Subcutaneous adipose tissue (tissue), 4 donors: ENCODE measurements around the gene OGFR. TPM values are rescaled to one million over a fixed set of nuclear protein-coding genes. Genes with fewer than 3 reads are reported as not detected.

ENCODE experiments used
- total RNA-seq, 4 donors: library from RNA; depleted of rRNA; stranded (reverse); fragments of >200 nt; gene quantifications; one replicate each; pipeline ENCODE4 v1.1.0, GENCODE V29; 2016
- TF ChIP-seq, protein P1 (sequence below): fragments of 450-650 bp; IDR thresholded peaks from one replicate; pipeline ENCODE4 v1.5.1; 2016; ENCODE audit warnings: low read depth, mild to moderate bottlenecking, control low read depth, antibody characterized with exemption, moderate library complexity

Gene OGFR
- total RNA-seq, 4 donors from 2014 or later = 17.4 to 67.1 (median 44.4) TPM

DNA sequence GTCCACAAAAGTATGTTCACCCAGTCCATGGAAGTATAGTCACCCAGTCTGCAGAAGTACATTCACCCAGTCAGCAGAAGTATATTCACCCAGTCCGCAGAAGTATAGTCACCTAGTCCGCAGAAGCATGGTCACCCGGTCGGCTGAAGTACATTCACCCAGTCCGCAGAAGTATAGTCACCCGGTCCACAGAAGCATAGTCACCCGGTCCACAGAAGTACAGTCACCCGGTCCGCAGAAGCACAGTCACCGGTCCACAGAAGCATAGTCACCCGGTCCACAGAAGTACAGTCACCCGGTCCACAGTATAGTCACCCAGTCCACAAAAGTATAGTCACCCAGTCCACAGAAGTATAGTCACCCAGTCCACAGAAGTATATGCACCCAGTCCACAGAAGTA lies 48.2 kb downstream of the OGFR start:
- TF ChIP-seq, protein P1, sequence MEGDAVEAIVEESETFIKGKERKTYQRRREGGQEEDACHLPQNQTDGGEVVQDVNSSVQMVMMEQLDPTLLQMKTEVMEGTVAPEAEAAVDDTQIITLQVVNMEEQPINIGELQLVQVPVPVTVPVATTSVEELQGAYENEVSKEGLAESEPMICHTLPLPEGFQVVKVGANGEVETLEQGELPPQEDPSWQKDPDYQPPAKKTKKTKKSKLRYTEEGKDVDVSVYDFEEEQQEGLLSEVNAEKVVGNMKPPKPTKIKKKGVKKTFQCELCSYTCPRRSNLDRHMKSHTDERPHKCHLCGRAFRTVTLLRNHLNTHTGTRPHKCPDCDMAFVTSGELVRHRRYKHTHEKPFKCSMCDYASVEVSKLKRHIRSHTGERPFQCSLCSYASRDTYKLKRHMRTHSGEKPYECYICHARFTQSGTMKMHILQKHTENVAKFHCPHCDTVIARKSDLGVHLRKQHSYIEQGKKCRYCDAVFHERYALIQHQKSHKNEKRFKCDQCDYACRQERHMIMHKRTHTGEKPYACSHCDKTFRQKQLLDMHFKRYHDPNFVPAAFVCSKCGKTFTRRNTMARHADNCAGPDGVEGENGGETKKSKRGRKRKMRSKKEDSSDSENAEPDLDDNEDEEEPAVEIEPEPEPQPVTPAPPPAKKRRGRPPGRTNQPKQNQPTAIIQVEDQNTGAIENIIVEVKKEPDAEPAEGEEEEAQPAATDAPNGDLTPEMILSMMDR = no peak

DNA sequence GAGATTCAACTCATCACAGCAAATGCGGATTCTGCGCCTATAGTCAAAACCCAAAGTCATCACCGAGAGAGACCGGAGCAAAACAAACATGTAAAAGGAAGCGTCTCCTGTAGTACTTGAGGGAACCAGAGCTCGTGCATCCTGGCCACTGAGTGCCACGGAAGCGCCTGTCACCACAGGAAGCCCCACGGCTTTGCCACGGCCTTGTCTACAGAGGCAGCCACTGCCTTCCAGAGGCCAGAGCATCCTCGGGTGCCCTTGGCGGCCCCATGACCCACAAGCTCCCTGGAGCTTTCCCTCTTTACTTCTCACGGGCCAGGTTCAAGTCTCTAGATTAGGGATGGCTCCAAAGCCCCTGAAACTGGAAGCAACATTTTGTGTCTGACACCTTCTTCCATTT lies 49.5 kb downstream of the OGFR start:
- TF ChIP-seq, protein P1 = no peak

DNA sequence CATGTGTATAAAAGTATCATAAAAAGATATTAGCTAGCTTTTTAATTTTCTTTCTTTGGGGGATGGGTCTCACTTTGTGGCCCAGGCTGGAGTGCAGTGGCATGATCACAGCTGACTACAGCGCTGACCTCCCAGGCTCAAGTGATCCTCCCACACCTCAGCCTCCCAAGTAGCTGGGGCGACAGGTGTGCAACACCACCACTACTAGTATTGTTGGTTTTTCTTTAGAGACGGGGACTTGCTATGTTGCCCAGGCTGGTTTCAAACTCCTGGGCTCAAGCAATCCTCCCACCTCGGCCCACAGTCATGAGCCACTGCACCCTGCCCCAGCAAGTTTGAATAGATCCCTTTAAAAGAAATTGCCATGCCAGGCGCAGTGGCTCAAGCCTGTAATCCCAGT lies 50.5 kb downstream of the OGFR start:
- TF ChIP-seq, protein P1 = no peak

DNA sequence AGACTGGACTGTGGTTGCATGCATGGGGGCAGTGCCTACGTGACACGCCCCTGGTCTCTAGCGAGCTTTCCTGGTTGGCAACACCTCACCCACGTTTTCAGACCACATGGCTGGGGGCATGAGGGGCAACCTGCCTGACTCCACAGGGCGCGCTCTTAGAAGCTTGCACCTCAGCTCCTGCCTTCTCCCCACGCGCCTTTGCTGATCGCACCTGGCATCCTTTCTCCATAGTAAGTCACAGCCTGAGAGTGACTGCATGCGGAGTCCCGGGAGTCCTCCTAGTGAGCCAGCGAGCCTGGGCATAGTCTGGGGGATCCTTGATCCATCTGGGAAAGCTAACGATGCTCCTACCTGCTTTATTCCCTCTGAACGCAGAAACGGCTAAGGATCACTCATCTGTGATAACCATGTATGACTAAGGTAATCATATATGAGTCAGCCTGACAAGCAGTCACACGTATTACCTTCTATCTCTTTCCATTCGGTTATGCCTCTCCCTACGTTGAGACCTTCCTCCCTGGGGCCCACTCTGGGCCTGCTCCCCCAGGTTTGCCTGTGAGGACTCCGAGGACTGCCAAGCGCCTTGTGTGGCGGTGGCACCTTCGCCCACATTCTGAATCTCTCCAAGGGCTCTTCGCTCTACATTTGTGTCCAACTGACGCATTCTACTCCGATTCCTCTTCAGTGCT lies 52.4 kb downstream of the OGFR start:
- TF ChIP-seq, protein P1 = no peak

DNA sequence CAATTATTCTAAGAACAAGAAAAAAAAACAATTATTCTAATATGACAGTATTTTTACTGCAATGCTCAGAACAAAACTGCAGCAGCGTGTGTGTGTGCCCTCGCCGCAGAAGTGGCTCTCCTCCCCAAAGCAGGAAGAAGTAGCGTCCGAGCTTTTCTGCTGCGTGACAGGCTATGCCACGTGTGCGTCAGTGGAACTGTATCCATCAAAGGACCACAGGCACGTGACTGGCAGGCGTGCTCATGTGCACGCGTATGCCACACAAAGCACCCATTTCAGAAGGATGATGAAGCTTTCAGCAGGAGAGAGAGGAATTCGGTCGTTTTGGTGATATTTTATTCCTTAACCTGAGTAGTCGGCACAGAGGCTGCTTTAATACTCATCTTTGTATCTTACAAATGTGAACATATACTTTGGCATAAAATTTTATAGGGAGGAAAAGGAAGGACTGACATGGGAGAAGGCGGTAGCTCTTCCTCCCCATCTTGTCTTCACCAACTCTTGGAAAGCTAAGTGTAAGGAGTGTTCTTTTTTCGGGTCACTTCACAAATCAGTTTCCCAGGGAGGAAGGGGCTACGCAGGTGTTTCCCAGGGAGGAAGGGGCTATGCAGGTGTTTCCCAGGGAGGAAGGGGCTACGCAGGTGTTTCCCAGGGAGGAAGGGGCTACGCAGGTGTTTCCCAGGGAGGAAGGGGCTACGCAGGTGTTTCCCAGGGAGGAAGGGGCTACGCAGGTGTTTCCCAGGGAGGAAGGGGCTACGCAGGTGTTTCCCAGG lies 53.6 kb downstream of the OGFR start:
- TF ChIP-seq, protein P1 = no peak

DNA sequence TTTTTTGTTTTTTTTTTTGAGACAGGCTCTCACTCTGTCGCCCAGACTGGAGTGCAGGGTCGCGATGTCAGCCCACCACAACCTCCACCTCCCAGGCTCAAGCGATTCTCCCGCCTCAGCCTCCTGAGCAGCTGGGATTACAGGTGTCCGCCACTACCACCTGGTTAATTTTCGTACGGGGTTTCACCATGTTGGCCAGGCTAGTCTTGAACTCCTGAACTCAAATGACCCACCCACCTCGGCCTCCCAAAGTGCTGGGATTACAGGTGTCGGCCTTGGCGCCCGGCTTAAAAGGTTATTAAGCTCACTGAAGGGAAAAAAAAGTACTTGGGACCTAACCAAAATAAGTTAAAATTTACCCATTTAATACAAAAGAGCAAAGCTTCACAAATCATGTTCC lies 55.1 kb downstream of the OGFR start:
- TF ChIP-seq, protein P1 = no peak

DNA sequence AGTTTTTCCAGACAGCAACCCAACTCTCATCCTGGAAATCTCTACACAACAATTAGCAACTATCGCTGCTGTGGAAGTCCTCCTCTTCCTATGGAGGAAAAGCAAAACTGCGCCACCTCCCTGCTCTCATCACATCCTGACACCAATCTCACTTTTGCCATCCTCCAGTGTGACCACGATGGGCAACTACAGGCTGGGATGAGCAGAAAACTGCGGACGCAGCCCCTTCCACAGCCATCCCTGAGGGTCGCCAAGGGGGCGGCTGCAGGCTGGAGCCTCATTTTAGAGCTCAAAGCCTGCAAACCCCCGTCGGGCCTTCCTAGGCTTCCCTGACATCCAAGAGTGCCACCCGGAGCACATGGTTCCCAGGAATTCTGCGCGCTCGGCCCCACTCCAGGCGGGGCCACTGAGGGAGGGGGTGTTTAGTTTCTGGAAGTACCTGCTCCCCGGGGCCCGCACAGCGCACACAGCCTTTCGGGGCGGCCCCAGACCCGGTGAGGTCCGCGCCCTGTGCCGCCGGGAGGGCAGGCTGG lies 55.8 kb downstream of the OGFR start:
- TF ChIP-seq, protein P1 = no peak
